AG09319 (cell line): ENCODE results near the gene CORO2A.
"Not testable (repeated sequence)": the region's sequence is repeated elsewhere in the genome, so short reads cannot be mapped to it uniquely, and the experiment has no call there.

Source experiments
- DNase-seq: peaks from one replicate; pipeline ENCODE4 v3.0.0-alpha.2; 2010; ENCODE audit warnings: low read depth; ENCODE audit errors: extremely low read depth
- TF ChIP-seq, protein P1 (sequence below): IDR thresholded peaks from 2 replicates; pipeline ENCODE4 v1.5.1; 2011; ENCODE audit warnings: low read depth, mild to moderate bottlenecking, inconsistent platforms, low read length, moderate library complexity

CORO2A gene

DNA sequence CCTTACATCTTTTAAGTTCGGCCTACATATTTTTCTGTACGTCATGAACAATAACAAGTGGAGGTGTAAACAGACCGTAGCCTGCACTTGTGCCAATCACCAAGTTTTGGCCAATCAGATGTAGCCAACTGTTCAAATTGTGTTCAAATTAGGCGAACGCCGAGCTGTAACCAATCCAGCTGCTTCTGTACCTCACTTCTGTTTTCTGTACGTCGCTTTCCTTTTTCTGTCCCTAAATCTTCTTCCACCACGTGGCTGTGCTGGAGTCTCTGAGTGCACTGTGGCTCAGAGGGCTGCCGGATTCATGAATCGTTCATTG, 99.9 kb downstream of the CORO2A start:
- DNase-seq: no peak
- TF ChIP-seq, protein P1, sequence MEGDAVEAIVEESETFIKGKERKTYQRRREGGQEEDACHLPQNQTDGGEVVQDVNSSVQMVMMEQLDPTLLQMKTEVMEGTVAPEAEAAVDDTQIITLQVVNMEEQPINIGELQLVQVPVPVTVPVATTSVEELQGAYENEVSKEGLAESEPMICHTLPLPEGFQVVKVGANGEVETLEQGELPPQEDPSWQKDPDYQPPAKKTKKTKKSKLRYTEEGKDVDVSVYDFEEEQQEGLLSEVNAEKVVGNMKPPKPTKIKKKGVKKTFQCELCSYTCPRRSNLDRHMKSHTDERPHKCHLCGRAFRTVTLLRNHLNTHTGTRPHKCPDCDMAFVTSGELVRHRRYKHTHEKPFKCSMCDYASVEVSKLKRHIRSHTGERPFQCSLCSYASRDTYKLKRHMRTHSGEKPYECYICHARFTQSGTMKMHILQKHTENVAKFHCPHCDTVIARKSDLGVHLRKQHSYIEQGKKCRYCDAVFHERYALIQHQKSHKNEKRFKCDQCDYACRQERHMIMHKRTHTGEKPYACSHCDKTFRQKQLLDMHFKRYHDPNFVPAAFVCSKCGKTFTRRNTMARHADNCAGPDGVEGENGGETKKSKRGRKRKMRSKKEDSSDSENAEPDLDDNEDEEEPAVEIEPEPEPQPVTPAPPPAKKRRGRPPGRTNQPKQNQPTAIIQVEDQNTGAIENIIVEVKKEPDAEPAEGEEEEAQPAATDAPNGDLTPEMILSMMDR: no peak

DNA sequence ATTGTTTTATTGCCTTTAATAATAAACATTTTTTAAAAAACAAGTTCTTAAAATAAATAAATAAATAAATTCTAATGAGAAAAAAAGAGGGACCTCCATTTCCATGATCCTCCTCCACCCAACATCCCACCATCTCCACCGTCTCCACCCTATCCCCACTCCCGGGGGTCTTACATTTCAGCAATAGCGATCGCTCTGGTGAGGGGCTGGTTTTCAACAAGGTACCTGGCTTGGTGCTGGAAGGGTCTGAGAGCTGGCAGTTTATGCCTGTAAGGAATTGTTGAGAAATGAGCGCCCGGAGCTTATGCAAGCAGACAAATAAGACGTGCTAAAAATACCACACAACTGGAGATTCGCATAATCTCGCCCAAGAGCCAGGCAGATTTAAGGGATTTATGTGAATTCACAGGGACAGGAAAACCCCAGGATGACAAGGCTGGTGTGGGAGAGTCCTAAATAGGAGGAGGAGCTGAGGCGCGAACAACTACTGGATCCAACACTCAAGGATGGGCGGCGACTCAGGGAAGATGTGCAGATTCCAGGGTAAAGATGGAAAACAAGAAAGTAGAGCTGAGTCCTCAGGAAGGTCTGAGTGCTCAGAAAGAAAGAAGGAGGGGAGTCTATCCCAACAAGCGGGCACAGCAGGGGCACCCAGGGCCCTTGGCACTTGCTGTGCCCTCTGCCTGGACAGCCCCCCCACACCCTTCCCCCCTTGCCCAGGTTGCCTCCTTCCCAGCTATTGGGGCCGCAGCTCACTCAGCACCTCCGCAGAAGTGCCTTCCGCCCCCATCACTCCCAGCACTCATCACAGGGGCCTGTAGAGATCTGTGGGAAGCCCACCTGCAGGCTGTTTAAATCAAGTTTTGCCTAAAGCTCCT, 100.5 kb downstream of the CORO2A start:
- no peak for DNase-seq

DNA sequence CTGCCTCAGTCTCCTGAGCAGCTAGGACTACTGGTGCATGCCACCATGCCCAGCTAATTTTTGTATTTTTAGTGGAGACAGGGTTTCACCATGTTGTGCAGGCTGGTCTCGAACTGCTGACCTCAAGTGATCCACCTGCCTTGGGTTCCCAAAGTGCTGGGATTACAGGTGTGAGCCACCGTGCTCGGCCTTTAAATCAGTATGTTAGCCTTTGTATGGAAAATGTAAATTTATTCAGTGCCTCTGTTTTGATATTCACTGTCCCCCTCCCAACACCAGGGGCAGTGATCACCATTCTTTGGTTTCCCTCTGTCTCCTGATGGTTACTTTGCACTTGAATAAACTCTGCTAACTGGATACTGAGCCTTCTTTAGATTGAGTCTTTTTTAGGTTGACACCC, 101.8 kb downstream of the CORO2A start:
- not testable (repeated sequence) for DNase-seq

More for the DNA sequence above, 100.5 kb downstream of the CORO2A start:
- TF ChIP-seq, protein P1: no peak

DNA sequence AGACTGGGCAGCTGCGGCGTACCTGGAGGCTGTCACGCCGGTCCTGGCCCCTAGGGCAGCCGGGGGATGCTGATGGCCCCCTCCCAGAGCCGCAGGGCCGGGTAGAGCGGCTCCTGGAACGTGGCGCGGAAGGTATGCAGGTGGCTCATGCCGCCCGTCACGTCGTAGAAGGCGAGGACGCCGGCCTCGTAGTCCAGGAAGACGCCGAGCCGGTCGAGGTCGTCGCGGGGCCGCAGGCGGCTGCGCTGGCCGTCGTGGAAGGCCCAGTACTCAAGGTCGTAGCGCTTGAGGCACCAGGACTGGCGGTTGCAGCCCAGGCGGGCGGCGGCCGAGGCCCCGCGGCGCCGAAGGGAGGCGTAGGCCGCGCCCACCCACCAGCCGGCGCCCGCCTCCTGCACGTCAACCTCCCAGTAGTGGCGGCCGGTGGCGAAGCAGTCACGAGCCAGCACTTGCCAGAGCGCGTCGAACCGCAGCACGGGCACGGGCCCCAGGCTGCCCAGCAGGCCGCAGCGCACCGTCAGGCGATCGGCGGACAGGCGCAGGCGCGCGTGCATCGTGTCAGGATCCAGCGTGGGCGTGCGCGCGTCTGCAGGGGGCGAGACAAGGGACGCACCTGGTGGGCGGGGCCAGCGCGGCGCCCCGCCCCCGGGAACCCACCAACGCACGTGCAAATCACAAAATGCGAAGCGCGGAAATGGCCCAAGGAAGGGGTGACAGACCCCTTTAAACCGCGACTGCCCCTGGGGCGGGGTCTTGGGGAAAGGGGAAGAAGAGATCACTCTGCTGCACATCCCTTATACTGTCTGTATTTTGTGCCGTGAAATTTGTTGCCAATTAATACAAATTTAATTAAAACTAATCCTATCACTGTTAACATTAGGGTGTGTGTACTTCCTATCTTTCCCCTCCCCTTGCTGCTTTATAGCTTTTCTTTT, 104.8 kb downstream of the CORO2A start:
- DNase-seq: no peak
- TF ChIP-seq, protein P1: no peak

DNA sequence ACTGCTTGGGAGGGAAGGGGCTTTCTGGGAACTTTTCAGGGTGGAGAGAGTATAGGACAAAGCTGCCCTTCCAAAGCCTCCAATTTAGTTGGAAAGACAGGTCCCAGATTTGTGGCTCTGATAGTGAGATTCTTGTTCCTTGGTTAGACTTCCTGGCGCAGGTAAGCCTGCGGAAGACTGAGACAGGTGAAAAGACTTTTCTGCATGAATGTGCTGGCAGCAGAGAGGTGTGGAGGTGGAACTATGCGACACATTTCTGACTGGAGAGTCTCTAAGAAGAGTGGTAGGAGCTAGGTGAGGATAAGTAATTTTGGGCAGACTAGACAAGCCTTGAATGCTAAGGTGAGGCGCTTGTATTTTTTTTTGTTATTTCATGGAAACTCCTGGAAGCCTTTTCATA, 106.0 kb downstream of the CORO2A start:
- TF ChIP-seq, protein P1: no peak
- DNase-seq: no peak

DNA sequence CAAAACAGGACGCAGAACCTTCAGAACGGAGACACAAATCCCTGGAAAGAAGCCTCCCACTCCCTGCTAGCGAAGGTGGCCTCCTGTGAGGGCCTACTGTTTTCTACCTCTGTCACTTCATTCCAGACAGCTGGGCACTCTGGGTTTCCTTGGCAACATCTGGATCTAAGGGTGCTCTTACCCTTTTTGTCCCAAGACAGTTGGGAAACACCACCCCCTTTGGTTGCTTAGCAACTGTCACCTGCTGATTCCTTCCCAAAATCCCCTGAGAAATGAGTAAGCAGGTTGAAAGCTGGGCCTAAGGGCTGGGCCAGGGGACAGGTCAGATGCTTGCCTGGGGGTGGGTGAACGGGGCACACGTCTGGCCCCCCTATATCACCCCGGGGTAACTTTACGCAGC, 106.5 kb downstream of the CORO2A start:
- DNase-seq: no peak
- TF ChIP-seq, protein P1: no peak

DNA sequence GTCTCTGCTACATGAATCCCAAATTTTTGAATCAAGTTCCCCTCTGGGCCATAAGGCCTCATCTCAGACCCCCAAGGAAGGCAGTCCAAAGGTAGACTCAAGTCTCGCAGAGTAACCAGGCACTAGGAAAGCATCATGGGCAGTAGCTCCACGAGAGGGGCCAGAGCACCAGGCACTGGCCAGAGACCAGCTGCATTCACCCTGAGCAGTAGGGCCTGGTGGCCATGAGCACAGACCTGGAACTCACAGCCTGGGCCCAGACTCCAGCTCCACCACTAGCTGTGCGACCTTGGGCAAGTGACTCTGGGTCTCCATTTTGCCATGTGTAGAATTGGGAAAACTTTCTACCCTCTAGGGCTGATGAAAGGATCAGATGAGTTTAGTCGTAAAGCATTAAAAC, 107.4 kb downstream of the CORO2A start:
- TF ChIP-seq, protein P1: no peak
- no peak for DNase-seq
